T-helper 22 cell (primary cell): Measurements from ENCODE around the gene CCZ1B.
"Not testable (repeated sequence)": the region's sequence is repeated elsewhere in the genome, so short reads cannot be mapped to it uniquely, and the experiment has no call there.

Source experiments
- DNase-seq: peaks from one replicate; pipeline ENCODE4 v3.0.0-alpha.2; 2020; ENCODE audit warnings: low read depth

CCZ1B gene

DNA sequence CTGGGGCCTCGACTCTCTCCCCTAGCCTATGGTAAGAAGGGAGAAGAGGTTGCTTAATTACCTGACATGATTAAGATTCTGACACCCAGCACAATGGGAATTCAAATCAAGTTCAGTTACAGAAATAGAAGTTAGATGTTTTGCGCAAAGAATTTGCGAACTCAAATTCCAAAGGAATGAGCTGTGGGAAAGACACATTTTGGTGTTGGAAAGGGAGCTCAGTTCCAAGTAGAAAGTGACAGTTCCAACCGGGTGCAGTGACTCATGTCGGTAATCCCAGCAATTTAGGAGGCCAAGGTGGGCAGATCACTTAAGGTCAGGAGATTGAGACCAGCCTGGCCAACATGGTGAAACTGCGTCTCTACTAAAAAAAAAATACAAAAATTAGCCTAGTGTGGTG is 4.0 kb upstream of the CCZ1B start:
- DNase-seq: not testable (repeated sequence)

DNA sequence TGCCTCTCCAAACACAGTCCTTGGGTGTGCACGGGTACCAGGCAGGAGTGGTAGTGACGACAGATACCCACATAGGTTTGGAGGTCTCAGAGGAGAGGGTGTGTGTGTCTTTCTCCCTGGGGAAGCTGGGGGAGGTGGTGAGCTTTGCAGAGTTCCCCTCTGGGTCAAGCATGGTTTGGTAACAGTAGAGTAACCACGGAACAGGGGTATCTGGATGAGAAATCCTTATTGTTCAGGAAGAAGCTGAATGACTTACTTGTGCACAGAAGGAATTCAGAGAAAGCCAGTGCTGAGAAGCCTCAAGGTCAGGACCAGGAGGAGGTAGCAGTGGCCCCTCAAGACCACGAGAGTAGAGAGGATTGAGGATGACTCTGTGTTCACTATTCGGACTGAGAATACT is 3.5 kb upstream of the CCZ1B start:
- DNase-seq: not testable (repeated sequence)

DNA sequence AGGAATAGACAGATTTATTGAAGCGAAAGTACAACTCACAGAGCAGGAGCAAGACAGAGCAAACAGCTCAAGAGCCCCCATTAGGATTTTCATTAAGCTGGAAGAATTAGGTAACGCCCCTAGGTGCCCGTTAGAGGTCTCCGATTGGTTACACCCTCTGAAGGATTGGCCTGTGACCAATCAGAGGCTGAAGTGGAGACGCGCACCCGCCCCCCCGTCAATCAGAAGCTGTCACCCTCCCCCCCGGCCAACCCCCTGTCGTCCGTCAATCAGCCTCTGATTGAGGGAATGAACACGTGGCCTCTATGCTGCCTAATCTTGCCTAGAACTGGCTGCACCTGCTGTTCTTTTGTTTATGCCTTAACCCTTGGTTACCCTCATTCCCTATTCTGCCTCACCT is 1.1 kb upstream of the CCZ1B start:
- not testable (repeated sequence) for DNase-seq

DNA sequence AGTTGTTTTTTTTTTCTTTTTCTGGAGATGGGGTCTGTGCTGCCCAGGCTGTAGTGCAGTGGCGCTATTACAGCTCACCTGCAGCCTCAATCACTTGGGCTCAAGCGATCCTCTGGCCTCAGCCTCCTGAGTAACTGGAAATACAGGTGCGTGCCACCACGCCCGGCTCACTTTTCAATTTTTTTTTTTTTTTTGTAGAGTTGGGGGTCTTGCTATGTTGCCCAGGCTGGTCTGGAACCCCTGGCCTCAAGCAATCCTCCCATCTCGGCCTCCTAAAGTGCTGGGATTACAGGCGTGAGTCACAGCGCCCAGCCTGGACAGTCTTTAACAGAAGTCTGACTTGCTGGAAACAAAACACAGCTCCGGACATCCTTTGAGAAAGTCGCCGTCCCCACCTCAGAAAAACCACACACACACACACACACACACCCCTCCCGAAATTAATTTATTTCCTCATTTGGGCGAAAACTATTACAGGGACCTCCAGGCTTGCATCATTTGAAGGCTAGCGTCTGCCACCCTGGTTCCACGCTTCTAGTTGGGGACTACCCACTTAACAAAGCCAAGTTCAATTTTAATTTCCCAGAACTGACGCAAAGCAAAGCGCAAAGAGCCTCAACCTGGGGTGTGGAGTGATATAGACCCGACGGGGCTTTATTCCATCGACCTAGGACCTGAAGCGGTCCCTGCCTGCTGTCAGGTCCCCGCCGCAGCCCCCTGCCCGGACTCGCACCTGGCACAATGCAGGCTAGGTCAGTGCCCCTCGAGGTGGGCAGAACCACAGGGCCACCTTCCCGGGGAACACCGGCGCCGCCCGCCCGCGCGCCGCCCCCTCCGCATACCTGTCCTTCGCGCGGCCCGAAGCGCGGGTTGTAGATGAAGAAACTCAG is 594 bp downstream of the CCZ1B start:
- DNase-seq: not testable (repeated sequence)

DNA sequence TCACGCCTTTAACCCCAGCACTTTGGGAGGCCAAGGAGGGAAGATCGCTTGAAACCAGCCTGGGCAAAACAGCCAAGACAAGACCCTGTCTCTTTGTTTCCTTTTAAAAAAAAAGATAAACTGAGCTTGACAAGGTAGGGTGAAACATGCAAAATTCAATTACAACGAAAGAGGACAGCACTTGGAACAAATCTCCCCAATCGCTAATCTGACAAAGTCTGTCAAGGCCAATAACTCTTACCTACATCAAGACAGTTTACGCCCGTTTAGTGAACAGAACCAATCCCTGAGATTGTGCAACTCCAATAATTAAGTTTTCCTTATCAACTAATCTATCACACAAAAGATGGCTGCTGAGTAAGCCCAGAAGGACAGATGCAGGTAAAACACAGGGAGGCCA is 4.5 kb downstream of the CCZ1B start:
- not testable (repeated sequence) for DNase-seq

DNA sequence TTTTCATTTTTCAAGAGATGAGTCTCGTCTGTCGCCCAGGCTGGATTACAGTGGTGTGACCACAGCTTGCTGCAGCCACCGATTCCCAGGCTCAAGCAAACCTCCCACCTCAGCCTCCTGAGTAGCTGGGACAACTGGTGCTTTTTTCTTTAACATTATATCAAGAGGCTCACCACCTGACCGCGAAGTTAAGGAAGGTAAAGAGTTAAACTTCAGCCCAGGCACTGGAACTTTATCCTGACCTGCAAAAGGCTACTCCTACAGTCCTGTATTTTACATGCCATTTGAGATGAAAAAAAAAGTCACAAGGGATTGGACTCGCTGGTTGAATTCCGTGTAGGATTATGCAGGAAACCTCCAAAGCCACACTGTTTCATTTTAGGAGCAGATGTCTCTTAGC is 10.6 kb downstream of the CCZ1B start:
- DNase-seq: not testable (repeated sequence)

DNA sequence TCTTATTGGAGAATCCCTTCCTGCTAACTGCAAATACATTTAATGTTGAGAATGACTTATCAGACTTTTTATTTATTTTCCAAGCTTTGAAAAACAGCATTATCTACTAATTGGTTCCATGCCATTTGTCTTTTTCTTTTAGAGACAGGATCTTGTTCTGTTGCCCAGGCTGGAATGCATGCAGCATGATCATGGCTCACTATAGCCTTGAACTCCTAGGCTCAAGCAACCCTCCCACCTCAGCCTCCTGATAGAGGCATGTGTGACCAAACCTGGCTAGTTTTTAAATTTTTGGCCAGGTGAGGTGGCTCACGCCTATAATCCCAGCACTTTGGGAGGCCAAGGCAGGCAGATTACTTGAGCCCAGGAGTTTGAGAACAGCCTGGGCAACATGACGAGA is 13.1 kb downstream of the CCZ1B start:
- not testable (repeated sequence) for DNase-seq

DNA sequence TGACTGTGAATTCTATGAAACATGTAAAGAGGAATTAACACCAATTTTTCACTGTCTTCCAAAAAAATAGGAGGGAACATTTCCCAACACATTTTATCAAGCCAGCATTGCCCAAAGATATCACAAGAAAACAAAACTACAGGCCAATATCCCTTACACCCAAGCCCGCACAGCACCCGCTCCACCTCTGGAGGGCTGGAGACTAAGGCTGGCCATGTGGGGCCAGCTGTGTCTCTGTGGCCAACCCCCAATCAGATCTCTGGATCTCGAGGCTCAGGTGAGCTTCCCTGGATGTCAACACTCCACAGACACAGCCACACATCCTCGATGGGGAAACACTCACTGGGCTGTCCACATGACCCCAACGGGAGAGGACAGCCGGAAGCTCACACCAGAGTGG is 18.1 kb downstream of the CCZ1B start:
- DNase-seq: not testable (repeated sequence)

DNA sequence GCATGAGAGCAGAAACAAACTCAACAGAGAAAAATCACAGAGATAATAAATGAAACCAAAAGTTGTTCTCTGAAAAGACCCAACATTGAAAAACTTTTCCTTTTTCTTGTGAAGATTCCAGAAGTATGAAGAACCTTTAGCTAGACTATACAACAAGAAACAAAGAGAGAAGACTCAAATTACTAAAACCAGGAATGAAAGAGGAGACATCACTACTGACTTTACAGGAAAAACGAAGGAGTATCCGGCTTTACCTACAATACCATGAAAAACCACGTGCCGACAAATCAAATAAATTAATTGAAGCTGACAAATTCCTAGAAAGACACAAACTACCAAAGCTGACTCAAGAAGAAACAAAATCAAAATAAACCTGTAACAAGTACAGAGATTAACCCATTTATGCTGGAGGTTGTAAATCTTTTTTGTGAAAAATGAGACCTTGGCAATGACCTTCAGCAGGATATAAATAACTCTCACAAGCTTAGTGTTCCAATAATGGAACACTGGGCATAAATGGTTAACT is 18.6 kb downstream of the CCZ1B start:
- DNase-seq: not testable (repeated sequence)

DNA sequence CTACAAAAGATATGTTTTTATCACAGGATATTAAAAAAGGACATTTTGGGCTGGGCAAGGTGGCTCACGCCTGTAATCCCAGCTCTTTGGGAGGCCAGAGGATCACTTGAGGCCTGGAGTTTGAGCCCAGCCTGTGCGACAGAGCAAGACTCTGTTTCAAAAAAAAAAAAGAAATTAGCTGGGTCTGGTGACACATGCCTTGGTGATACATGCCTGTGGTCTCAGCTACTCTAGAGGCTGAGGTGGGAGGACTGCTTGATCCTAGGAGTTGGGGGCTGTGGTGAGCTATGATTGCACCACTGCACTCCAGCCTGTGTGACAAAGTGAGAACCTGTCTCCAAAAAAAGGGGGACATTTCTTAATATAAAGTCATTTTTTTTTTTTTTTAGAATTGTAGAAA is 25.7 kb downstream of the CCZ1B start:
- not testable (repeated sequence) for DNase-seq

DNA sequence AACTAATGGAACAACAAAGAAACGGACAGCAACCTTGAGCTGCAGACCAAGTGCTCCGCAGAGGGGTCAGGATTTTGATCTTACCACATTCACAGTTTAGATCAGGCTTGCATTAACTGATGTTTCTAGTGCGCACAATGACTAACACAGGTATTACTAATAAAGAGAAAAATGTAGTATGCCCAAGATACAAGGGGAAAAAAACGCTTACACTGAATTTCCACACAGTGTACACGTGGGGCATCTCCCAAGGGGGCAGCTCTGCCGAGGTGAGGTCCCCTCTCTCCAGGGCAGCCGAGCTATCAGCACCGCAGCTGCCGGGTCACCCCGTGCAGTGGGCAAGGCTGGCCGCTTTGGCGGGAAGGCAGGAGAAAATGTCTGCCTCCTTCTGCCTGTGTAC is 26.2 kb downstream of the CCZ1B start:
- DNase-seq: not testable (repeated sequence)

DNA sequence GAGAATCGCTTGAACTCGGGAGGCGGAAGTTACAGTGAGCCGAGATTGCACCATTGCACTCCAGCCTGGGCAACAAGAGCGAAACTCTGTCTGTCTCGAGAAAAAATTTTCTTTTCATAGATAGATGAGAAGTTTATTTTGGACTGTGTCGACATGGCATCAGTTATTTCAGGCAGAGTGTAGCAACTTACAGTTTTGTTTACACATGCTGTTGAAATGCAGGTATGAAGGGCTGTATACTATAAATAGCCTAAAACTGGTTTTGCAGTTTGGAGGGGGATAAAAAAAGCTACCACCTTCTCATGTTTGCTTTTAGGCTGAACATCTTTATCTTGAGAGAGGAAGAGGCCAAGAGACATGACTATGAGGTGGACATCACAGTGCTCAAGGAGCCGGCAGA is 28.0 kb downstream of the CCZ1B start:
- not testable (repeated sequence) for DNase-seq

DNA sequence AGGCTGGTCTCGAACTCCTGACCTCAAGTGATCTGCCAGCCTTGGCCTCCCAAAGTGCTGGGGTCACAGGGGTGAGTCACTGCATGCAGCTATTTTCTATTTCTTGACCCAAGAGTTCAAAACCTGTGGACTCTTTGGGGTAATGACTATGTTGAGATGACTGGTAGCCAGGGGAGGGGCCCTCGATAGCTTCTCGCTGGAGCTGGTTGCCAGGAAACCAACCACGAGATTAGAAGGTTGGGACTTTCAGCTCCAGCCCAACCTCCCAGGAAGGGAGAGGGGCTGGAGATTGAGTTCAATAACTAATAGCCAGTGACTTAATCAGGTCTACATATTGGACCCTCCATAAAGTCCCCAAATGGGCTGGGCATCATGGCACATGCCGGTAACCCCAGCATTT is 28.9 kb downstream of the CCZ1B start:
- not testable (repeated sequence) for DNase-seq

DNA sequence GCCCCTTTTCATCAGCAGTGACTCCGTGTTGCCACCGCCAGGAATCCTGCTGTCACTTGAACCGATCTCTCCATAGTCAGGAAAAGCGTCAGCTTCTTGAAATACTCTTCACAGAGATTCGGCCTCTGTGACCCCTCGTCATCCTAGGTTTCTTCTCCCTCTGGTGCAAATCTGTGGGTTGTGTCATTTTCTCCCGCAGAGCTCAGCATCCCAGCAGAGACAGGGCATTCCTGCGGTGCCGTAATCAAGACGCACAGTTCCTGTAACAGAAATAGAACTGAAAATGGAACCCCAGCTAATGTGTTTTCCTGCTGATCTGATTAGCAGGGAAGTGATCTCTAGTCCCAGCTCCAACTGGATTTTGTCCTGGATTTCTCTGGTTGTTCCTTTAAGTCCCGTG is 31.8 kb downstream of the CCZ1B start:
- not testable (repeated sequence) for DNase-seq

DNA sequence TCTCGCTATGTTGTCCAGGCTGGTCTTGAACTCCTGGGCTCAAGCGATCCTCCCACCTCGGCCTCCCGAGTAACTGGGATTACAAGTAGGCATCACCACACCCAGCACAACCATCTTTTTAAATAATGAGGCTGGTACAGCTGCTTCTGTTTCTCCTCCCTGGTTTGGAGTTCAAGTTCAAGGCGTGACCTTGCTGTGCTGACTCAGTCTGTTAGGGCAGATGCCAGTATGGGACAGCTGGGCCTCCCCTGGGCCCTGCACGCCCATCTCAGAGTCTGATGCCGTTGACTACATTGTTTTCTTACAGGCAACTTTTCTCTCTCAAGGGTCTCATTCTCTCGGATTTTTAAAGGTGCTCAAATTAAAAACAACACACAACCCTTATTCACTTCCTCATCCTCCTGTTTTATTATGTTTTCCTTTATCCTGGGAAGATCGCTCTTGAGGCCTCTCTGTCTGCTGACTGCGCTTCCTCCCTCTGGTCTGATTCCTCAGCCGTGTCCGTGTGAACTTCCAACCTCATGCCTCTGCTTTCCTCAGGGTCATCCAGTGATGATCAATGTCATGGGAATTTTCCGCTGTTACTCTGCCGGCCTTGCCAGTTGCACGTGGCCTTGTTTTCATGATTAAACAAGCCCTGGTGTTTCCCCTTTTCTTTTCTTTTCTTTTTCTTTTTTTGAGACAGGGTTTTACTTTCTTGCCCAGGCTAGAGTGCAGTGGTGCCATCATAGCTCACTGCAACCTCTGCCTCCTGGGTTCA is 33.8 kb downstream of the CCZ1B start:
- DNase-seq: not testable (repeated sequence)

DNA sequence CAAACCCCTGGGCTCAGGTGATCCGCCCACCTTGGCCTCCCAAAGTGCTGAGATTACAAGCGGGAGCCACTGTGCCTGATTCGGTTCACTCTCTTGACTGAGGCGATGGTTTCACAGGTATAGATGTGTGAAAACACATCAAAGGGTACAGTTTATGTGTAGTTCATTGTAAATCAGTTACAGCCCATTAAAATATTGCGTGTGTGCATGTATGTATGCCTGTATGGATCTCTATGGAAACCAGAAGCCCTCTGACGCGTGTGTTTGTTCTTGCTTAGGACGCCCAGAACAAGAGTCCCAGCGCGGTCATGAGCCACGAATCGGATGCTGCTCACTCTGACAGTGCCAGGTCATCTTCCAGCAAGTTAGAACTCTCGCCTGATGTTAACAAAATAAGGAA is 36.7 kb downstream of the CCZ1B start:
- not testable (repeated sequence) for DNase-seq

DNA sequence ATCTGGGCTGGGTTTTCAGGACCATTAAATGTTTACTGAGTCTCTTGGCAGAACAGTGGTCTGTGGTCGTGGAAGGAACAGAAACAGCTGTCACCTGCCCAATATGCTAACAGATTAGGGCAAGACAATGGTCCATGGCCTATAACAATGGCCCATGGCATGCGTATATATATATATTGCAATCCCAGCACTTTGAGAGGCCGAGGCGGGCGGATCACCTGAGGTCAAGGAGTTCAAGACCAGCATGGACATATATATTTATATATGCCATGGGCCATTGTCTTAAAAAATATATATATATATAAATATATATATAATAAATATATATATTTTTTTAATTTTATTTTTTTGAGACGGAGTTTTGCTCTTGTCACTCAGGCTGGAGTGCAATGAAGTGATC is 44.5 kb downstream of the CCZ1B start:
- not testable (repeated sequence) for DNase-seq

DNA sequence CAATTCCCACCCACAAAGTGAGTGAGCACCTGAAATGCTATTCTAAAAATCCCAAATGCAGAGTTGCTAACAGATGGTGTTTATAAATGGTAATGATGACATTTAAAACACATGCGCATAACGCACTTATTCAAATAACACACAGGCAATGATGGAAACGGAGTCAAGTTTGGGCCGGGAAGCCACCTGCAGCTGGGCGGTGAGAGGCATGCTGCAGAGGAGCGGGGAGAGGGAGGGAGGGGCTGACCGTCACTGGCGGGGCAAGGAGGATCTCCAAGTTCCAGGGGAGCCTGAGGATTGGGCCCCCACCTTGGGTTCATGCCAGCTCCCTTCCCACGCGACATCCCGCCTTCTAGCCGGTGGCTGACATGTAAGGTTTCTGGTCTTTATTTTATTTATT is 64.9 kb downstream of the CCZ1B start:
- not testable (repeated sequence) for DNase-seq

DNA sequence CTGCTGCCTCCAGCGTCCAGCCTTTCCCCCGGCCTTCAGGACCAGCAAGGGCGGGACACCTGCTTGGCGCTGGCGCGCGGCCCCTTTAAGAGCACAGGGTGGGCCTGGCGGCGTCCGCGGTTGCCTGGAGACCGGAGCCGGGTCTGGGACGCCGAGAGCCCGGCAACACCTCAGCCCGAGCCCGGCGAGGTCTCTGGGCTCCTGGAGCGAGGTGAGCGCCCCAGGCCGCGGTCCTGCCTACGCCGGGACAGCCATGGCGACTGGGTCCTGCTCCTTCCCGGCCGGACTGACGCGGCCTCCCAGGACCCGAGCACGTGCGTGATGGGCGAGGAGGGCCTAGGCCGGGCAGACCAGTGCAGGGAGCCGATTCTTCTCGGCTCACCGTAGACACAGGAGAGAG is 72.1 kb downstream of the CCZ1B start, which contains the start of gene RSPH10B2:
RSPH10B2 (plus strand) TSS at position 140 of the 400 bp plus-strand sequence. CDS start 3,575 bp downstream, outside the sequence.
- DNase-seq: not testable (repeated sequence)

DNA sequence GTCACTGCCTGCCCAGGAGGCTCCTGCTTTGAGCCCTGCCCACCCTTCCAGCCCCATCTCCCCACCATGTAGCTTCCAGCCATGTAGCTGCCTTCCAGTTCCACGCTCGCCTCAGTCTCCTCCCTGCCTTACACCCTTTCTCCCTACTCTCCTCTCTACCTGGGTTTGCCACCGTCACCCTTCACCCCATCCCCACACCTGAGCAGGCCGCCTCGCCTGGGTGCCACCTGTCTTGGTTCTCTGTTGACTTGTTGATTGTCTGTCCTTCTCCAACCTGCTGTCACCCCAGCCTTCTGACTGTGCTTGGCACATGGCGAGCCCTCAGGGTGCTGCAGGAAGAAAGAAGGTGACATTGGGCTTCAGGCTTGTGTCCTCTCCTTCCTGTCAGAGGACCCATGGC is 75.9 kb downstream of the CCZ1B start:
- not testable (repeated sequence) for DNase-seq

DNA sequence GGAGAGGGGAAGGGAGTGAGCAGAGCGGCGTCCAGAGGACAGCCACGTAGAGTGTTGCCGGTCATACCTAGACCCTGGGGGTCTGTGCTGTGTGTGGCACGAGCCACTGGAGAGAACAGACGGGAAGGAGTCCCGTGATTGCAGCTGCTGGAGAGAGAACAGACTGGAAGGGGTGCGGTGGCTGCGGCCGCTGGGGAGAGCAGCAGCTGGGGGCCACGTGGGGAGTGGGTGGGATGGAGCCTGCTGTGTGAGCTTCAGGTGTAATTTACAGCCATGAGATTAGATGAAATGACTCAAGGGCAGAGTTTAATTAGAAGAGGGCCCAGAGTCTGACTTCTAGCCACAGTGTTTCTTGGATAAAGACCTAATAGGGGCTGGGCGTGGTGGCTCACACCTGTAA is 76.7 kb downstream of the CCZ1B start:
- DNase-seq: not testable (repeated sequence)
